ENCODE results near the gene EZH2.

Gene EZH2

GRCh38 chr7:148884049-148884298, at the start of gene EZH2:
Gene EZH2, minus strand, starts transcription at chr7:148884291. Its CDS starts 36,993 bp downstream, at chr7:148847298.
- peak; percentile 81 for TF ChIP-seq POLR2A (IDR thresholded peaks at IDR 0.05; ENCODE audit: low read depth, low read length)
- FAIRE-seq (no peak), DNase-seq (ENCODE audit: insufficient read length, low spot score) (no peak)

- no peak for FAIRE-seq
- no peak for TF ChIP-seq POLR2A (IDR thresholded peaks at IDR 0.05; ENCODE audit: low read depth, low read length)
- DNase-seq (ENCODE audit: insufficient read length, low spot score): no peak
Measured at GRCh38 chr7:148931470-148931869, 47.4 kb upstream of the EZH2 start.

GRCh38 chr7:148930335-148930734, 46.2 kb upstream of the EZH2 start:
- no peak for TF ChIP-seq POLR2A (IDR thresholded peaks at IDR 0.05; ENCODE audit: low read depth, low read length)
- no peak for FAIRE-seq
- DNase-seq (ENCODE audit: insufficient read length, low spot score): no peak

GRCh38 chr7:148929176-148929575, 45.1 kb upstream of the EZH2 start:
- FAIRE-seq: no peak
- no peak for TF ChIP-seq POLR2A (IDR thresholded peaks at IDR 0.05; ENCODE audit: low read depth, low read length)
- no peak for DNase-seq (ENCODE audit: insufficient read length, low spot score)

GRCh38 chr7:148927123-148928045, 43.3 kb upstream of the EZH2 start:
- no peak for TF ChIP-seq POLR2A (IDR thresholded peaks at IDR 0.05; ENCODE audit: low read depth, low read length)
- FAIRE-seq (no peak), DNase-seq (ENCODE audit: insufficient read length, low spot score) (no peak)

GRCh38 chr7:148925836-148926235, 41.7 kb upstream of the EZH2 start:
- FAIRE-seq (no peak), DNase-seq (ENCODE audit: insufficient read length, low spot score) (no peak)

GRCh38 chr7:148924011-148924410, 39.9 kb upstream of the EZH2 start:
- DNase-seq (ENCODE audit: insufficient read length, low spot score) (no peak), FAIRE-seq (no peak)
- TF ChIP-seq POLR2A (IDR thresholded peaks at IDR 0.05; ENCODE audit: low read depth, low read length): no peak

More at GRCh38 chr7:148925836-148926235, 41.7 kb upstream of the EZH2 start:
- no peak for TF ChIP-seq POLR2A (IDR thresholded peaks at IDR 0.05; ENCODE audit: low read depth, low read length)

- FAIRE-seq (no peak), DNase-seq (ENCODE audit: insufficient read length, low spot score) (no peak)
- TF ChIP-seq POLR2A (IDR thresholded peaks at IDR 0.05; ENCODE audit: low read depth, low read length): no peak
Measured at GRCh38 chr7:148921806-148922205, 37.7 kb upstream of the EZH2 start.

- TF ChIP-seq POLR2A (IDR thresholded peaks at IDR 0.05; ENCODE audit: low read depth, low read length): no peak
- FAIRE-seq (no peak), DNase-seq (ENCODE audit: insufficient read length, low spot score) (no peak)
Measured at GRCh38 chr7:148921189-148921588, 37.1 kb upstream of the EZH2 start.

GRCh38 chr7:148919859-148920258, 35.8 kb upstream of the EZH2 start:
- DNase-seq (ENCODE audit: insufficient read length, low spot score): no peak
- TF ChIP-seq POLR2A (IDR thresholded peaks at IDR 0.05; ENCODE audit: low read depth, low read length): no peak
- FAIRE-seq: no peak

- no peak for TF ChIP-seq POLR2A (IDR thresholded peaks at IDR 0.05; ENCODE audit: low read depth, low read length)
- FAIRE-seq (no peak), DNase-seq (ENCODE audit: insufficient read length, low spot score) (no peak)
Measured at GRCh38 chr7:148918058-148918596, 34.0 kb upstream of the EZH2 start.

- FAIRE-seq (no peak), DNase-seq (ENCODE audit: insufficient read length, low spot score) (no peak)
- no peak for TF ChIP-seq POLR2A (IDR thresholded peaks at IDR 0.05; ENCODE audit: low read depth, low read length)
Measured at GRCh38 chr7:148916186-148916585, 32.1 kb upstream of the EZH2 start.

GRCh38 chr7:148915211-148915610, 31.1 kb upstream of the EZH2 start:
- DNase-seq (ENCODE audit: insufficient read length, low spot score): no peak
- FAIRE-seq: no peak
- no peak for TF ChIP-seq POLR2A (IDR thresholded peaks at IDR 0.05; ENCODE audit: low read depth, low read length)

- DNase-seq (ENCODE audit: insufficient read length, low spot score): peak; percentile 55
Measured at GRCh38 chr7:148914208-148914777, 30.2 kb upstream of the EZH2 start.

More at GRCh38 chr7:148914208-148914777, 30.2 kb upstream of the EZH2 start:
- peak; percentile 6 for FAIRE-seq
- TF ChIP-seq POLR2A (IDR thresholded peaks at IDR 0.05; ENCODE audit: low read depth, low read length): no peak
